Stimulated activated CD8-positive, alpha-beta memory T cell treated with anti-CD3 and anti-CD28 coated beads, Interleukin-7, amount 100 ng/mL, for 4 hours (primary cell): Measurements from ENCODE around the gene ZNF560.
"Not testable (repeated sequence)": the region's sequence is repeated elsewhere in the genome, so short reads cannot be mapped to it uniquely, and the experiment has no call there.

Experiments
- DNase-seq, 2 donors: peaks; one replicate each; pipeline ENCODE4 v3.0.0-alpha.2; 2020; ENCODE audit warnings: low read depth in 2 of 2

Gene ZNF560

DNA sequence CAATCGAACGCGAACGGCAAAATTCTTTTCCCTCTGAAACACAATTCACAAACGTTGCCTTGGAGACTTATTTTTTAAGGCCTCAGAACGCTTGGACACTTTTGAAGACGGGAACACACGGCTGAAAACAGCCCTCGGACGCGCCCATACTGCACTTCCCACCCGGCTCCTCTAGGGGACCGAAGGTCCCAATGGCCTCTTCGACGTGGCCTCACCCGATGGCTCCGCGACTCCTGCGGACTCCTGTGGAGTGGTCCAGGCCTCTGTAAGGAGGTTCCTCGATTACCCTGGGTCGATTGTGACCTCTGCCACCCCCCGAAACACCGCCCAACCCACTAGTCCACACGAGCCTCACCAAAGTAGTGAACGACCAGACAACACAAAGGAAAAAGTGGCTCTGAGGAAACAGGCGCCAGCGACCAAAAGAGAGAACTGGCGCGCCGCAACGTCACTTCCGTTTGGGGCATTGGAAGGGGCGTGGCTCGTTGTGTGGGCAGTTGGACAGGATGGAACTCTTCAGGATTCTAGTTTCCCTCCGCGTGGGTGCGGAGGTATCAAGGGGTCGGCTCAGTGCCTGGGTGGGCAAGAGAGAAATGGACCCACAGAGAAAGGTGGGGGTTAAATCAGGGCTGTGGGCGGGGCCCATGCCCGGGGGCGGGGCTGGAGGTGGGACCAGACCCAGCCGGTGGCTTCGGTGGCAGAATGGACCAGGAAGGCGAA is at the start of gene ZNF560:
Gene ZNF560 (minus strand): TSS at position 434 of the 720 bp plus-strand sequence. CDS start 23,303 bp downstream, outside the sequence.
- no peak for DNase-seq

DNA sequence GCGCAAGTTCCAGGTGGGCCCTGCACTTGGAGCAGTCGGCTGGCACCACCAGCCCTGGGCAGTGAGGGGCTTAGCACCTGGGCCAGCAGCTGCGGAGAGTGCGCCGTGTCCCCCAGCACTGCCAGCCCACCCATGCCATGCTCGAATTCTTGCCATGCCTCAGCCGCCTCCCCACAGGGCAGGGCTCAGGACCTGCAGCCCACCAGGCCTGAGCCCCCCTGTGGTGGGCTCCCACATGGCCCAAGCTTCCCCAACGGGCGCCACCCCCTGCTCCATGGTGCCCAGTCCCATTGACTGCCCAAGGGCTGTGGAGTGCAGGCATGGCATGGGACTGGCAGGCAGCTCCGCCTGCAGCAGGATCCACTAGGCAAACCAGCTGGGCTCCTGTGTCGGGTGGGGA is 49.5 kb upstream of the ZNF560 start:
- DNase-seq: no peak

GRCh38 chr19:9541281-9541680 is 42.9 kb upstream of the ZNF560 start:
- not testable (repeated sequence) for DNase-seq

- not testable (repeated sequence) for DNase-seq
Measured at GRCh38 chr19:9539921-9540320, 41.5 kb upstream of the ZNF560 start.

GRCh38 chr19:9539201-9539600 is 40.8 kb upstream of the ZNF560 start:
- DNase-seq: not testable (repeated sequence)

DNA sequence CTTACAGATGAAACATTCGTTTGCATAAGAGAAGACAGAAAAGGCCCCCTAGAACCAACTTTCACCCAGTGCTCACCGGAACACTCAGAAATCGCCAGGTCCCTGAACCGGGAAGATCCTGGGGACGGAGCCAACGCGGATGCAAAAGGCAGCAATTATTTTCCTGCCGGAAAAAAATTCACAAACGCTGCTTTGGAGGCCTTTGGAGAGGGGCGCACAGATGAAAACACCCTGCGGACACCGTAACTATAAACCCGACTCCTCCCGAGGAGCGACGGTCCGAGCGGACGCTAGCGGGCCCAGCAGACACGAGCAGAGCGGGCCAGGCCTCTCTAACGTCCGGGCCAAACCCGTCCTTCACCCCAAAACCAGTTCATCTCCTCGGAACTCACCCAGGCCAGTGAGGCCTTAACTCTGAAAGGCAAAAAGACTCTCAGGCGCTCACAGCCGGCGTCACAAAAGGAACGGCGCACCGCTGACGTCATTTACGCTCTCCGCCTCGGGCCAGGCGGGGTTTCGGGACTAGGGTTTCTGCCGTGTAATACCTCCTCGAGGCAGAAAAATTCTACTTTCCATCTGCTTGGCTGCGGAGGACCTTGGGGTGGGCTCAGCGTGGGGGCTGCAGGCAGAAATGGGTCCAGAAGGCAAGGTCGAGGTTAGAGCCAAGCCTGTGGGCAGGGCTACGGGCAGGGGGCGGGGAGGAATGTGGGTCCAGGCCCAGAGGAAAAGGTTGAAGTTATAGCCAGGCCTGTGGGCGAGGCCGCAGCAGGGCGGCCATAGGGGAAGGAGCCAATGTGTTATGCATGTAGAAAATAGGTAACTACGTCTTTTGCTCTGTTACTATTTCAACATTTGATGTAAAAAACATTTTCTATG is 40.0 kb upstream of the ZNF560 start, which contains the start of gene ZNF426:
Gene ZNF426 (minus strand): TSS at position 463 of the 876 bp plus-strand sequence. CDS start 2,413 bp downstream, outside the sequence.
- DNase-seq: peak; percentile 76 to 79

- DNase-seq: no peak
Measured at GRCh38 chr19:9535934-9536333, 37.5 kb upstream of the ZNF560 start.

- no peak for DNase-seq
Measured at GRCh38 chr19:9531933-9532332, 33.5 kb upstream of the ZNF560 start.

GRCh38 chr19:9528757-9529336 is 30.4 kb upstream of the ZNF560 start:
- DNase-seq: no peak

DNA sequence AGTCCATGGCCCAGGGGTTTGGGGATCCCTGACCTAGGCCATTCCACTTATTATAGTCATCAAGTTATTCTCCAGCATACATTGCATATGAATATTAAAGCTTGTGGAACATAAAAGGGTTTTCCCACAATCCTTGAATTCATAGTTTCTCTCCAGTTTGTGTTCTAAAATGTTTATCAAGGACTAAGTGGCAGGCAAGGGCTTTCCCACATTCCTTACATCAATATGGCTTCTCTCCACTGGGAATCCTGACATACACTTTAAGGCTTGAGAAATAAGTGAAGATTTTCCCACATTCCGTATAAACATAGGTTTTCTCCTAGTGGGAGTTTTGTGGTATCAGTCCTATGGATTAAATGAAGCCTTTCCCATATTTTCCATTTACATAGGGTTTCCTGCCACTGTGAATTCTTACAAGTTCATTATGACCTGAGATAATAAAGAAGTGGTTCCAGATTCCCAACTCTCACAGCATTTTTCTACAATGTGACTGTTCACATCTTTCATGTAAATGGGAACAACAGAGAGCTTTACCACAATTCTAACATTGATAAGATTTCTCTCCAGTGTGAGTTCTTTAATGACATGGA is 25.6 kb upstream of the ZNF560 start:
- DNase-seq: no peak

GRCh38 chr19:9507285-9507684 is 8.9 kb upstream of the ZNF560 start:
- DNase-seq: no peak

DNA sequence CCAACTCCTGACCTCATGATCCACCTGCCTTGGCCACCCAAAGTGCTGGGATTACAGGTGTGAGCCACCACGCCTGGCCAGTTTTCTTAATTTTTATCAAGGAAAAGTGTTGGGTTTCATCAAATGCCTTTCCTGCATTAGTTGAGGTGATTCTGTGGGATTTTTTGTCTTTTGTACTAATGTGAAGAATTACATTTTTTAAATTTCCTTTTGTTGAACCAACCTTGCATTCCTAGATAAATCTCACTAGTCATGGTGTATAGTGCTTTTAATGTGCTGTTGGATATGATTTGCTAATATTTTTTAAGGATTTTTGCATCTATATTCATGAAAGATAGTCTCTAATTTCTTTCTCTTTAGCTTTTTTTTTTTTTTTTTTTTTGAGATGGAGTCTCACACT is 2.4 kb upstream of the ZNF560 start:
- DNase-seq: no peak

DNA sequence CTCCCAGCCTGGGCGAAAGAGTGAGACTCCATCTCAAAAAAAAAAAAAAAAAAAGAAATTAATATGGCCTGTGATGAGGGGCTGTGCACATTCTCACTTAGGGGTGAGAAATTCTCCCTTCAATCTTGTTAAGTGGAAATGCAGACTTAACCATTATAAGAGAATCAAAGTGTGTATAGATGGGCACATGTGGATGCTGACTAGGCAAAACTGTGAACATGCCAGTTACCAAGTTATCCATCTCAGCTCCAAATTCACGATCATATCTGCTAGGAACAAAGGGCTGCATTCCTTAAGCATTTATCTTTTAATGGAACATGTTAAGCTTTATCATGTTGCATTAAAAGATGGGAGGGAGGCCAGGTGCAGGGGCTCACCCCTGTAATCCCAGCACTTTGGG is 4.3 kb downstream of the ZNF560 start:
- no peak for DNase-seq

- DNase-seq: no peak
Measured at GRCh38 chr19:9487016-9487415, 11.4 kb downstream of the ZNF560 start.

- DNase-seq: no peak
Measured at GRCh38 chr19:9485140-9485539, 13.3 kb downstream of the ZNF560 start.

DNA sequence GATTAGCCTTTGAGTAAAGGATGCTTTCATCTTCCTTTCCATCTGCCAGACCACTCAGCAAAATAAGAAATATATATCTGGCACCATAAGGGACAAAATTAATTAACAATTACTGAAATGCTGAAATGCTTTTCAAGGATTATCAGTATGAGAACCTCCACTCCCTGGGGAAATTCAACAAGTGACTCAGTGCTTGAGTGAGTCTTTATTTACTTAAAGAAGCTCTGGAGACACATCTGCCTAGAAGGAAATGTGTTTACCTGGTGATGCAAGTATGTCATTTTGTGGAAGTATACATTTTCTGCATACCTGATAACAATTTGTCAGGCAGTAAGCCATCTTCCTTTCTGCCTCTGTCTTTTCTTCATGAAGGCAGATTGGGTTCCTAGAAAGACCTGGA is 23.4 kb downstream of the ZNF560 start:
- DNase-seq: no peak

GRCh38 chr19:9467161-9467560 is 31.3 kb downstream of the ZNF560 start:
- no peak for DNase-seq

- no peak for DNase-seq
Measured at GRCh38 chr19:9461938-9462337, 36.5 kb downstream of the ZNF560 start.

DNA sequence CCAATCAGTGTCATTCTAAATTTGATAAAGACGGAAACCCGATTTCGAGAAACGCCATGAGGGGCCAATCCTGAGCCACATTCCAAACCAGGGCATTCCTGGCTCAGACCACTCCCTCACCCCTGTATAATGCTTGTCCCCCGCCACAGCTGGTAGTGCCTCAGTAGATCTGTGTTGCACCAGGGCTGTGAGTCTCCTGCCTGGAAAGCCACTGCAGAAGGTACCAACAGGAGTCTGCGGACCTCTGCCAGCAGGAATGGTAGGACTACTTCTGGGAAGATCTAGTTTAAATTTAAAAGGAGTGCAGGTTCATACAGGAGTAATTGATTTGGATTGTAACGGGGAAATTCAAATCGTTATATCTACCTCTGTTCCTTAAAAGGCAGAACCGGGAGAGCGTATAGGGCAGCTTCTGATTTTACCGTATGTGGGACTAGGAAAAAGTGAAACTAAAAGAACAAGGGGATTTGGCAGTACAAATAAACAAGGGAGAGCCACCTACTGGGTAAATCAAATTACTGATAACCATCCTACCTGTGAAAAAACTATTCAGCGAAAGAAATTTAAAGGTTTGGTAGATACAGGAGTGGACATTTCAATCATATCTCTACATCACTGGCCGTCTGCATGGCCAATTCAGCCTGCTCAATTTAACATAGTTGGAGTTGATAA is 42.3 kb downstream of the ZNF560 start:
- DNase-seq: no peak

DNA sequence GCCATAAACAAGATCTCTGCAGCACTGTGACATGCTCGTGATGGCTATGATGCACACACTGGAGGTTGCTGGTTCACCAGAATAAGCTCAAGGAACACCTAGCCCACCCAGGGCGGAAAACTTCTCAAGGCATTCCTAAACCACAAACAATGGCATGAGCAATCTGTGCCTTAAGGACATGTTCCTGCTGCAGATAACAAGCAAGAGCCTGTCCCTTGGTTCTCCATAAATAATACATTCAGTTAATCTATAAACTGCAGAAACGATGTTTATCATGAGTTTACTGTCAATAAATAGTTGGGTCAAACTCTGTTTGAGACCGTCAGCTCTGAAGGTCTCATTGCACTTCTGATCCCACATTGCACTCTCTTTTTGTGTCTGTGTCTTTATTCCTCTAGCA is 44.5 kb downstream of the ZNF560 start:
- DNase-seq: no peak

DNA sequence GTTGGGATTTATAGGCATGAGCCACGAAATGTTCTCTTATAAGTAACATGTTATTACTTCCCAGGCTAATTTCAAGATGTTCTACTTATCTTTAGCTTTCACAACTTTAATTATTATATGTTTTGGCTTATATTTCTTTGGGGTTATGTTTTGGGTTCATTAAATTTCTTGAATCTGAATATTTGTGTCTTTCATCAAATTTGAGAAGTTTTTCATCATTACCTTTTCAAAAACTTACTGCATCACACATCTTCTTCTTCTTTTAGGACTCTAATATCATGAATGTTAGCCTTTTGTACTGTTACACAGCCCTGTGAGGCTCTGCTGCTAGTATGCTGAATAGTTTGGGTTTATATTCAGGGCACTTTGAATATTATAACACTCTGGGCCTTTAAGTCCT is 53.4 kb downstream of the ZNF560 start:
- DNase-seq: no peak

GRCh38 chr19:9436358-9436757 is 62.1 kb downstream of the ZNF560 start:
- no peak for DNase-seq
